ENCODE measurements around the gene C9. TPM values are rescaled to one million over a fixed set of nuclear protein-coding genes. Genes with fewer than 3 reads are reported as not detected.
A peak's percentile ranks its signal among the peaks of the same experiment; 100 is the strongest.
"Not testable (repeated sequence)": the region's sequence is repeated elsewhere in the genome, so short reads cannot be mapped to it uniquely, and the experiment has no call there.

Gene C9
- total and polyA plus RNA-seq, 2 donors, result 0.47 TPM; not detected in 1

GRCh38 chr5:39283231-39283818 lies 81.0 kb downstream of the C9 start:
- H3K27ac ChIP-seq (ENCODE audit: low read depth), result no peak overlapping the region
- WGBS, result 22% methylated on average over 3 of the region's 3 CpGs
- no peak overlapping the region for H3K4me3 ChIP-seq (ENCODE audit: low read depth, low read length)
- no peak for DNase-seq (ENCODE audit: extremely low spot score)
- no peaks in the 10 kb centered on the region for H3K36me3 ChIP-seq (ENCODE audit: insufficient read depth)
- no peaks in the 10 kb centered on the region for H3K4me1 ChIP-seq (ENCODE audit: insufficient read depth)

DNA sequence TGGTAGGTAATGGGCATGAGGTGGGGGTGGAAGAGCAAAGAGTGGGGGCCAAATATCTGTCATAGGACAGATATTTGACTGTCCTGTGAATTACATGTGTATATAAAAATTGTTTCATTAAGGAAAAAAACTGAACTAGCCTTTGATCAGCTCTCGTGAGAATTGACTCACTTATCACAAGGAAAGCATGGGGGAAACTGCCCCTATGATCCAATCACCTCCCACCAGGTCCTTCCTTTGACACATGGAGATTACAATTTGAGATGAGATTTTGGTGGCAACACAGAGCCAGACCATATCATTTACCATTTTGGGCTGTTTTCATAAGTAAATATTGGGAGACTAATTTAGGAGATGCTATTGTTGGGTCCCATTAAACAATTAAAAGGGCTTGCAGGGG lies 81.7 kb downstream of the C9 start:
- Histone ChIP-seq H3K27ac (ENCODE audit: low read depth) (no peak overlapping the region), H3K4me3 (ENCODE audit: low read depth, low read length) (no peak overlapping the region), H3K36me3 (ENCODE audit: insufficient read depth) (no peaks in the 10 kb centered on the region), H3K4me1 (ENCODE audit: insufficient read depth) (no peaks in the 10 kb centered on the region)
- no peak for DNase-seq (ENCODE audit: extremely low spot score)
- WGBS, result 88% methylated on average over 1 of the region's 1 CpG

DNA sequence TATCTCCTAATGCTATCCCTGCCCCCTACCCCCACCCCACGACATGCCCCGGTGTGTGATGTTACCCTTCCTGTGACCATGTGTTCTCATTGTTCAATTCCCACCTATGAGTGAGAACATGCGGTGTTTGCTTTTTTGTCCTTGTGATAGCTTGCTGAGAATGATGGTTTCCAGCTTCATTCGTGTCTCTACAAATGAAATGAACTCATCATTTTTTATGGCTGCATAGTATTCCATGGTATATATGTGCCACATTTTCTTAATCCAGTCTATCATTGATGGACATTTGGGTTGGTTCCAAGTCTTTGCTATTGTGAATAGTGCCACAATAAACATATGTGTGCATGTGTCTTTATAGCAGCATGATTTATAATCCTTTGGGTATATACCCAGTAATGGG lies 88.4 kb downstream of the C9 start:
- DNase-seq (ENCODE audit: extremely low spot score); H3K27ac ChIP-seq (ENCODE audit: low read depth); H3K36me3 ChIP-seq (ENCODE audit: insufficient read depth); H3K4me3 ChIP-seq (ENCODE audit: low read depth, low read length); H3K4me1 ChIP-seq (ENCODE audit: insufficient read depth): not testable (repeated sequence)
- WGBS, result 94% methylated on average over 4 of the region's 4 CpGs

- no peak overlapping the region for H3K4me3 ChIP-seq (ENCODE audit: low read depth, low read length)
- H3K4me1 ChIP-seq (ENCODE audit: insufficient read depth), result no peaks in the 10 kb centered on the region
- DNase-seq (ENCODE audit: extremely low spot score), result no peak
- 55% methylated on average over 2 of the region's 2 CpGs for WGBS
- H3K36me3 ChIP-seq (ENCODE audit: insufficient read depth), result no peaks in the 10 kb centered on the region
- H3K27ac ChIP-seq (ENCODE audit: low read depth), result peak overlapping the region; percentile 10
These were observed 89.8 kb downstream of the C9 start for GRCh38 chr5:39274398-39275085.

DNA sequence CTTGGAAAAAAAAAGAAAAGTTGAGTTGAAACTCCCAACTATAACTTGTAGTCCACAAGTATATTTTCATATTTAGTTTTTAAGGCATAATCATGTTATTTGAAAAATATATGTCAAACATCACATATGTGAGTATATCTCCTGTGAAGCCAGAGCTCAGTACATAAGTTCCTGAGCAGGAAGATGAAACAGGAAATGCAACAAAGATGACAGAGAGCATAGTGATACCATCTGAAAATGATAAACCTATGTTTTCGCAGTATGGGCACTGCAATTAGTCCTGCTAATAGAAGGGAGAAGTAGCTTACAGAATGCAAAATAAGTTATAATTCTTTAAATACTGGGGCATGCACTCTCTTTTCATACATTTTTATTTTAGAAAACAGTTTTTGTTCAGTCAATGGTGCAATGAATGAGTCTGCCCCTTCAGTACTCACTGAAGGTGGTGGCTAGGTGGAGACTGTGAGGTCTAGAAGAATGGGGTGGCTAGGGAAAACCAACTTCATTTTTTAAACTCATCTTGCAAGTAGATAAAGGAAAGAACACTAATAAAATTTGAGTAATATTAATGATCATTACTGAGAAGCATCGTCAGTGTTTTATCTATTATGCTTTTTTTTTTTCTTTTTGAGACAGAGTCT lies 90.9 kb downstream of the C9 start:
- no peaks in the 10 kb centered on the region for H3K36me3 ChIP-seq (ENCODE audit: insufficient read depth)
- WGBS, result 89% methylated on average over 2 of the region's 2 CpGs
- H3K4me3 ChIP-seq (ENCODE audit: low read depth, low read length), result no peak overlapping the region
- H3K4me1 ChIP-seq (ENCODE audit: insufficient read depth), result no peaks in the 10 kb centered on the region
- DNase-seq (ENCODE audit: extremely low spot score), result no peak
- no peak overlapping the region for H3K27ac ChIP-seq (ENCODE audit: low read depth)

- DNase-seq (ENCODE audit: extremely low spot score); H3K4me3 ChIP-seq (ENCODE audit: low read depth, low read length); H3K36me3 ChIP-seq (ENCODE audit: insufficient read depth); H3K27ac ChIP-seq (ENCODE audit: low read depth); H3K4me1 ChIP-seq (ENCODE audit: insufficient read depth): not testable (repeated sequence)
- 89% methylated on average over 14 of the region's 14 CpGs for WGBS
These were observed 91.4 kb downstream of the C9 start for GRCh38 chr5:39272869-39273231.

GRCh38 chr5:39270225-39270848 lies 94.0 kb downstream of the C9 start:
- Histone ChIP-seq H3K36me3 (ENCODE audit: insufficient read depth) (no peaks in the 10 kb centered on the region), H3K27ac (ENCODE audit: low read depth) (no peak overlapping the region), H3K4me3 (ENCODE audit: low read depth, low read length) (no peak overlapping the region), H3K4me1 (ENCODE audit: insufficient read depth) (no peaks in the 10 kb centered on the region)
- no peak for DNase-seq (ENCODE audit: extremely low spot score)
- 82% methylated on average over 2 of the region's 2 CpGs for WGBS

GRCh38 chr5:39267186-39267585 lies 97.1 kb downstream of the C9 start:
- H3K4me1 ChIP-seq (ENCODE audit: insufficient read depth), result no peaks in the 10 kb centered on the region
- WGBS, result 86% methylated on average over 2 of the region's 2 CpGs
- no peaks in the 10 kb centered on the region for H3K36me3 ChIP-seq (ENCODE audit: insufficient read depth)
- no peak overlapping the region for H3K4me3 ChIP-seq (ENCODE audit: low read depth, low read length)
- no peak overlapping the region for H3K27ac ChIP-seq (ENCODE audit: low read depth)
- DNase-seq (ENCODE audit: extremely low spot score), result no peak

DNA sequence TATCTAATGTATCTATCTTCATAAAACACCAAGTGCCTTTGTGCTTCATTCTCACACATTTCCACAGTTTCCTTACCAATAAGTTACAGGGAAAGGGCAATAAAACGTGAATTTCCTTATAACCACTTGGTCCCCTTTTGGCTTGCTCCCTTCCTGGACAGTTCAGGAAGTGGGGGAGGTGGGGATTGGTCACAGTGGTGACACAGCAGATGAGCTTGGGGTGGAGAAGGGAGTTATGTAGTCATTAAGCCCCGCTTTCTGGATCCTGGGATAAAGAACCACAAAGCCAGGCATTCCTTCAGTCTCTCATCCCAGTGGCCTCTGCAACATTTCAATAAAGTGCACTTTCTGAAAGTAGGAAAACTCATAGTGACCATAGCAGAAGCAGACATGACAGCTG lies 97.9 kb downstream of the C9 start:
- Histone ChIP-seq H3K36me3 (ENCODE audit: insufficient read depth) (no peaks in the 10 kb centered on the region), H3K4me1 (ENCODE audit: insufficient read depth) (no peaks in the 10 kb centered on the region), H3K4me3 (ENCODE audit: low read depth, low read length) (no peak overlapping the region), H3K27ac (ENCODE audit: low read depth) (no peak overlapping the region)
- no peak for DNase-seq (ENCODE audit: extremely low spot score)
- WGBS, result 0% methylated on average over 2 of the region's 2 CpGs

GRCh38 chr5:39264528-39264927 lies 99.8 kb downstream of the C9 start:
- WGBS, result 89% methylated on average over 1 of the region's 1 CpG
- Histone ChIP-seq H3K27ac (ENCODE audit: low read depth) (no peak overlapping the region), H3K4me3 (ENCODE audit: low read depth, low read length) (no peak overlapping the region), H3K4me1 (ENCODE audit: insufficient read depth) (no peaks in the 10 kb centered on the region), H3K36me3 (ENCODE audit: insufficient read depth) (no peaks in the 10 kb centered on the region)
- no peak for DNase-seq (ENCODE audit: extremely low spot score)

- Histone ChIP-seq H3K4me3 (ENCODE audit: low read depth, low read length) (no peak overlapping the region), H3K27ac (ENCODE audit: low read depth) (no peak overlapping the region), H3K36me3 (ENCODE audit: insufficient read depth) (no peaks in the 10 kb centered on the region), H3K4me1 (ENCODE audit: insufficient read depth) (no peaks in the 10 kb centered on the region)
- 86% methylated on average over 2 of the region's 2 CpGs for WGBS
- no peak for DNase-seq (ENCODE audit: extremely low spot score)
These were observed 101.3 kb downstream of the C9 start for GRCh38 chr5:39262981-39263380.

- no peak for DNase-seq (ENCODE audit: extremely low spot score)
These were observed 104.2 kb downstream of the C9 start for GRCh38 chr5:39260095-39260494.

DNA sequence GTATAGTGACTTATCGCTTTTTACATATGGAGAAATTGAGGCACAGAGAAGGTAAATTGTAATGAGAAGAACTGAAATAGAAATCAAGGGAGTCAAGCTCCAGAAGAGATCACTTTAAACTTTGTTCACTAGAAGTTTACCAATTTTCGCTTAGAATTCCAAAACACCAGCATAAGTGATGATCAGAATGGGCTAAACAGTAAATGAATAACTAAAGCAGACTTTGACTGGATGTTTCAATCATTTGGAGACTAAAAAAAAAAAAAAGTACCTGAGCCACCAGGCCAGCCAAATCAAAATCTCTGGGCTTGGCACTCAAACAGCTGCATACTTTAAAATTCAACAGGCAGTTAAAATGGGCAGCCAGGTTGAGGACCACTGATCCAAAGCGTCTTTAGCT lies 106.7 kb downstream of the C9 start:
- Histone ChIP-seq H3K4me3 (ENCODE audit: low read depth, low read length) (no peak overlapping the region), H3K36me3 (ENCODE audit: insufficient read depth) (no peaks in the 10 kb centered on the region), H3K4me1 (ENCODE audit: insufficient read depth) (no peaks in the 10 kb centered on the region), H3K27ac (ENCODE audit: low read depth) (no peak overlapping the region)
- DNase-seq (ENCODE audit: extremely low spot score), result no peak
- 95% methylated on average over 3 of the region's 3 CpGs for WGBS

More at GRCh38 chr5:39260095-39260494, 104.2 kb downstream of the C9 start:
- Histone ChIP-seq H3K4me1 (ENCODE audit: insufficient read depth) (no peaks in the 10 kb centered on the region), H3K36me3 (ENCODE audit: insufficient read depth) (no peaks in the 10 kb centered on the region), H3K27ac (ENCODE audit: low read depth) (no peak overlapping the region), H3K4me3 (ENCODE audit: low read depth, low read length) (no peak overlapping the region)

All from urinary bladder (tissue), 4 donors.